Neural progenitor cell (in vitro differentiated cells): ENCODE measurements around the gene HOXD1.

ENCODE experiments used
- CTCF ChIP-seq: fragments of 200-600 bp; sonication (generic); IDR thresholded peaks from 2 replicates; pipeline ENCODE4 v1.5.1; 2017; ENCODE audit warnings: antibody characterized with exemption, mild to moderate bottlenecking
- EZH2 ChIP-seq: fragments of 200-600 bp; sonication (generic); IDR thresholded peaks from 2 replicates; pipeline ENCODE4 v1.6.1; 2017; ENCODE audit warnings: antibody characterized with exemption, mild to moderate bottlenecking, moderate library complexity
- EZH2phosphoT487 ChIP-seq: fragments of 200-600 bp; sonication (generic); IDR thresholded peaks from 2 replicates; pipeline ENCODE4 v1.6.1; 2017; ENCODE audit warnings: antibody characterized with exemption

DNA sequence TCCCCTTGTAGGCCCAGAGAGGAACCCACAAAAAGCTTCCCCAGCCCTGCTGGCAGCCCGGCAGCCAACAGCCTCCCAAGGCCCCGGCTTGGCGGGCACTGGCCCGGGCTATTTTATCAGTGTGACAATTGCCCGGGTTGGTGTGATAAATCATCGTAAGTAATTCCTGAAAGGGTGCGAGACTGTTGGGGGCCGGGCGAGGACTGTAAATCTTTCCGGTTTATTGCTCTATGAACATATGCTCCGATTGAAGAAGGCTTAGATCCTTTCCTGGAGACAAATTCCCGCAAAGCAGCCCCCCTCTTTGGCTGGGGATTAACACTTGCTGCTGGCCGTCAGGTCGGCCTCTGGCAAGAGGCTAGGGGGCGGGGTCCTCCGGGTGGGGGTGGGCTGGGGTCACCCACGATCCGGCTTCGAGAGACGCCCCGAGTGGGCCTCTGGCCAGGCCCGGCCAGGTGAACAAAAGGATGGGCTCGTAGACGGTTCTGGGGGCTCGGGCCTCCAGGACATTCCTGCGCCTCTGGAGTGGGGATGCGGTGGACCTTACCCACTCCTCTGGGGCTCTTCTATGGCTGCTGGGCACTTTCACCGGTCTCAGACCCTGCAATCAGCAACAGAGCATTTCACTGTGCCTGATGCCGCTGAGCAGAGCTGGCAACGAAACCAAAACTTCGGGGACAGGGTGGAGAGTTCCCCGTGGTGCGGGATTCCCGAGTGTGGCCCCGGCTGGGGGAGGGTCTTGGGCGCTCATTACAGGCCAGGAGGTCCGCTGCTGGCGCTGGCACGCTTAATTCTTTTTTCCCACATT lies 29.4 kb upstream of the HOXD1 start:
- TF ChIP-seq EZH2: no peak
- TF ChIP-seq CTCF: no peak
- no peak for TF ChIP-seq EZH2phosphoT487
